ENCODE data around the gene FHDC1. TPM values are rescaled to one million over a fixed set of nuclear protein-coding genes. Genes with fewer than 3 reads are reported as not detected.

The FHDC1 gene
- polyA plus RNA-seq, 3 donors: 0.21 TPM; not detected in 2

DNA sequence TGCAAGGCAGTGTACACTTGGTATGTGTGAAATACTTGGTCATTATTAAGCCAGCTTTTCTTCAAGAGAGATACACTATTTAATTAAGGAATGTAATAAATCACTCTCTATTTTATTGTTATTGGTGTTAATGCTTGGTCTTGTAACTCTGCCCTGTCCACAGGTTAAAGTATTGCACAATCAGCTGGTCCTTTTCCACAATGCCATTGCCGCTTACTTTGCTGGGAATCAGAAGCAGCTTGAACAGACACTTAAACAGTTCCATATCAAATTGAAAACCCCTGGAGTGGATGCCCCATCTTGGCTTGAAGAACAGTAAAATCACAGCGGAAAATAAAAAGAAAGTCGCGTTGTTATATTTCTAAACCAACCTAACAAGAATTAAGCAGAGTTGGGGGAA lies 26.2 kb upstream of the FHDC1 start:
- Histone ChIP-seq H2AFZ (ENCODE audit: insufficient read depth, low read depth, low read length, poor library complexity, severe bottlenecking) (no peak overlapping the region), H3K4me3 (replicated peaks in 1 of 3; ENCODE audit: low read depth in 2 of 3, low read length in 3 of 3) (no peak overlapping the region), H3K4me2 (replicated peaks; ENCODE audit: extremely low read depth, low read length, poor library complexity, severe bottlenecking) (no peak overlapping the region), H4K20me1 (ENCODE audit: insufficient read depth, low read length) (no peaks in the 10 kb centered on the region), H3K27me3 (ENCODE audit: control insufficient read depth in 2 of 2, insufficient read depth in 2 of 2, low read length in 2 of 2) (no peaks in the 10 kb centered on the region), H3K9ac (ENCODE audit: insufficient read depth, low read length, poor library complexity, severe bottlenecking) (no peak overlapping the region), H3K36me3 (replicated peaks in 1 of 2; ENCODE audit: control insufficient read depth in 1 of 2, insufficient read depth in 2 of 2, low read length in 2 of 2) (peaks cover 17 to 44% of the 10 kb centered on the region in 2 donors), H3K79me2 (ENCODE audit: insufficient read depth, low read length) (no peaks in the 10 kb centered on the region), H3K27ac (ENCODE audit: low read depth in 1 of 2, low read length in 2 of 2) (no peak overlapping the region), H3K4me1 (ENCODE audit: control insufficient read depth in 1 of 2, insufficient read depth in 2 of 2, low read length in 2 of 2) (no peaks in the 10 kb centered on the region), H3K9me3 (replicated peaks in 1 of 2; ENCODE audit: control insufficient read depth in 1 of 2, insufficient read depth in 1 of 2, low read length in 2 of 2) (no peaks in the 10 kb centered on the region)
- H3K27ac Mint-ChIP-seq: no peak overlapping the region
- peaks cover 0 to 2% (median 0%) of the 10 kb centered on the region in 3 donors for H3K27me3 Mint-ChIP-seq (ENCODE audit: low read depth in 3 of 3)
- WGBS (ENCODE audit: insufficient coverage): 100% methylated on average over 1 of the region's 4 CpGs
- peaks cover 0 to 4% (median 0%) of the 10 kb centered on the region in 7 donors for H3K9me3 Mint-ChIP-seq
- DNase-seq: no peak
- peaks cover 5% of the 10 kb centered on the region for H3K4me1 Mint-ChIP-seq
- TF ChIP-seq, protein P1, sequence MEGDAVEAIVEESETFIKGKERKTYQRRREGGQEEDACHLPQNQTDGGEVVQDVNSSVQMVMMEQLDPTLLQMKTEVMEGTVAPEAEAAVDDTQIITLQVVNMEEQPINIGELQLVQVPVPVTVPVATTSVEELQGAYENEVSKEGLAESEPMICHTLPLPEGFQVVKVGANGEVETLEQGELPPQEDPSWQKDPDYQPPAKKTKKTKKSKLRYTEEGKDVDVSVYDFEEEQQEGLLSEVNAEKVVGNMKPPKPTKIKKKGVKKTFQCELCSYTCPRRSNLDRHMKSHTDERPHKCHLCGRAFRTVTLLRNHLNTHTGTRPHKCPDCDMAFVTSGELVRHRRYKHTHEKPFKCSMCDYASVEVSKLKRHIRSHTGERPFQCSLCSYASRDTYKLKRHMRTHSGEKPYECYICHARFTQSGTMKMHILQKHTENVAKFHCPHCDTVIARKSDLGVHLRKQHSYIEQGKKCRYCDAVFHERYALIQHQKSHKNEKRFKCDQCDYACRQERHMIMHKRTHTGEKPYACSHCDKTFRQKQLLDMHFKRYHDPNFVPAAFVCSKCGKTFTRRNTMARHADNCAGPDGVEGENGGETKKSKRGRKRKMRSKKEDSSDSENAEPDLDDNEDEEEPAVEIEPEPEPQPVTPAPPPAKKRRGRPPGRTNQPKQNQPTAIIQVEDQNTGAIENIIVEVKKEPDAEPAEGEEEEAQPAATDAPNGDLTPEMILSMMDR (IDR thresholded peaks at IDR 0.05): no peak
- no peak overlapping the region for H3K4me3 Mint-ChIP-seq
- H3K36me3 Mint-ChIP-seq: peaks cover 39 to 66% of the 10 kb centered on the region in 2 donors
- intact Hi-C loops (cut with micrococcal nuclease): no loop called here

DNA sequence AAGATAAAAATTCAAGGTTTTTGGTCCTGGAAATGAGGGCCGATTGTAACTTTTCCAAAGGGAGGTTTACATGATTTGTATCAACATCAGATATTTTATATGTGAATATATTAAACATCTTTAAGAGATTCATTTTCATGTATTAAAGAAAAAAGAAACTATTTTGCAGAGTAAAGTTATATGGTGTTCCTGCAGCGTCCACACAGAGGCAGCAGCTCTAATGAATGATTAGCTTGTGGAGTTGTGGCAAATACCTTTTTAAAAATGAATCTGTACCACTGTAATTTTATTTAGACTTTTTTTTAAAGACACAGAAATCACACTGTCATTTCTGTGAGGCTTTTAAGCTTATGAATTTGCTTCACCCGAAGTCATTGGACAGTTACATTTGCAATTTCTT lies 25.6 kb upstream of the FHDC1 start:
- Histone ChIP-seq H3K27ac (ENCODE audit: low read depth in 1 of 2, low read length in 2 of 2) (no peak overlapping the region), H3K9ac (ENCODE audit: insufficient read depth, low read length, poor library complexity, severe bottlenecking) (no peak overlapping the region), H3K79me2 (ENCODE audit: insufficient read depth, low read length) (no peaks in the 10 kb centered on the region), H3K4me3 (replicated peaks in 1 of 3; ENCODE audit: low read depth in 2 of 3, low read length in 3 of 3) (no peak overlapping the region), H3K36me3 (replicated peaks in 1 of 2; ENCODE audit: control insufficient read depth in 1 of 2, insufficient read depth in 2 of 2, low read length in 2 of 2) (peaks cover 17 to 44% of the 10 kb centered on the region in 2 donors), H3K4me1 (ENCODE audit: control insufficient read depth in 1 of 2, insufficient read depth in 2 of 2, low read length in 2 of 2) (no peaks in the 10 kb centered on the region), H2AFZ (ENCODE audit: insufficient read depth, low read depth, low read length, poor library complexity, severe bottlenecking) (no peak overlapping the region), H3K27me3 (ENCODE audit: control insufficient read depth in 2 of 2, insufficient read depth in 2 of 2, low read length in 2 of 2) (no peaks in the 10 kb centered on the region), H3K9me3 (replicated peaks in 1 of 2; ENCODE audit: control insufficient read depth in 1 of 2, insufficient read depth in 1 of 2, low read length in 2 of 2) (no peaks in the 10 kb centered on the region), H3K4me2 (replicated peaks; ENCODE audit: extremely low read depth, low read length, poor library complexity, severe bottlenecking) (no peak overlapping the region), H4K20me1 (ENCODE audit: insufficient read depth, low read length) (no peaks in the 10 kb centered on the region)
- H3K9me3 Mint-ChIP-seq: peaks cover 0 to 4% (median 0%) of the 10 kb centered on the region in 7 donors
- H3K27ac Mint-ChIP-seq: no peak overlapping the region
- TF ChIP-seq, protein P1 (IDR thresholded peaks at IDR 0.05): no peak
- no peak overlapping the region for H3K4me3 Mint-ChIP-seq
- H3K36me3 Mint-ChIP-seq: peaks cover 39 to 64% of the 10 kb centered on the region in 2 donors
- no peak for DNase-seq
- peaks cover 0 to 3% (median 0%) of the 10 kb centered on the region in 3 donors for H3K27me3 Mint-ChIP-seq (ENCODE audit: low read depth in 3 of 3)
- peaks cover 5% of the 10 kb centered on the region for H3K4me1 Mint-ChIP-seq
- no CpG with 5 or more reads among the region's 3 CpGs for WGBS (ENCODE audit: insufficient coverage)
- intact Hi-C loops (cut with micrococcal nuclease): no loop called here
